Measurements from ENCODE around the gene AHSG.

DNA sequence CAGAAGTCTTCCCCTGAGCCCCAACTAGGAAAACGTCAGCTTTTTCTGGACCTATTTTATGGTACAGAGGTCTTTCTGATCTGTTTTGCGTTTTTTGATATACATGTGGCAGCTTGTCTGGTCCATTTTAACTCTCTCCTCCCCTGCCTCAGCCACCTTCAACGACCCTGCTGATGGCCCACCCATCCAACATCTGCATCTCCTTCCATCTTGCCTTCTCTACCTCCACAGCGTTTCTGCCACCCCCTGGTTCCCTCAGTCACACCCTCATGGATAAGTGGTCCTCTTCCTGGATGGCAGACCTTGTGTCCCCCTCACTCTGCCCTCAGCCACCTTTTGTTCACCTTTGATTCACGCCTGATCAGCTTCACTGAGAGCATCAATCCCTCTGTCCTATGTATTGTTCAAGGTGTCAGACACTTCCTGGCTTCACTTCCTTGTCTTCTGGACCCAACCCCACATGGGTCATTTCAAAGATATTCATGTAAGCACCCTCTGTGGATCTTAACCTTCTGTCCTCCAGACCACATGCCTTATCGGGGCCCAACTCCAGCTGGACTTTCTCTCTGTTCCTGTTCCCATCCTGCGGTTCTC lies 13.5 kb downstream of the AHSG start:
- TF ChIP-seq EZH2 (IDR thresholded peaks at IDR 0.05; ENCODE audit: low read length), result no peak
- TF ChIP-seq, protein P1, sequence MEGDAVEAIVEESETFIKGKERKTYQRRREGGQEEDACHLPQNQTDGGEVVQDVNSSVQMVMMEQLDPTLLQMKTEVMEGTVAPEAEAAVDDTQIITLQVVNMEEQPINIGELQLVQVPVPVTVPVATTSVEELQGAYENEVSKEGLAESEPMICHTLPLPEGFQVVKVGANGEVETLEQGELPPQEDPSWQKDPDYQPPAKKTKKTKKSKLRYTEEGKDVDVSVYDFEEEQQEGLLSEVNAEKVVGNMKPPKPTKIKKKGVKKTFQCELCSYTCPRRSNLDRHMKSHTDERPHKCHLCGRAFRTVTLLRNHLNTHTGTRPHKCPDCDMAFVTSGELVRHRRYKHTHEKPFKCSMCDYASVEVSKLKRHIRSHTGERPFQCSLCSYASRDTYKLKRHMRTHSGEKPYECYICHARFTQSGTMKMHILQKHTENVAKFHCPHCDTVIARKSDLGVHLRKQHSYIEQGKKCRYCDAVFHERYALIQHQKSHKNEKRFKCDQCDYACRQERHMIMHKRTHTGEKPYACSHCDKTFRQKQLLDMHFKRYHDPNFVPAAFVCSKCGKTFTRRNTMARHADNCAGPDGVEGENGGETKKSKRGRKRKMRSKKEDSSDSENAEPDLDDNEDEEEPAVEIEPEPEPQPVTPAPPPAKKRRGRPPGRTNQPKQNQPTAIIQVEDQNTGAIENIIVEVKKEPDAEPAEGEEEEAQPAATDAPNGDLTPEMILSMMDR (optimal IDR thresholded peaks at IDR 0.05 in 1 of 3, IDR thresholded peaks at IDR 0.05 in 1 of 3, conservative IDR thresholded peaks at IDR 0.05 in 1 of 3; ENCODE audit: extremely low read depth in 1 of 3, insufficient read depth in 2 of 3, low read length in 3 of 3), result no peak

Data from keratinocyte (primary cell).